Osteocyte (in vitro differentiated cells): ENCODE measurements around the gene GPBP1. TPM values are rescaled to one million over a fixed set of nuclear protein-coding genes. Genes with fewer than 3 reads are reported as not detected.
"Not testable (repeated sequence)": the region's sequence is repeated elsewhere in the genome, so short reads cannot be mapped to it uniquely, and the experiment has no call there.

Experiments used
- DNase-seq: peaks from one replicate; pipeline ENCODE4 v3.0.0; 2021; ENCODE audit warnings: mixed read lengths; ENCODE audit not compliant: unreplicated experiment; ENCODE audit errors: extremely low spot score
- H3K27ac Mint-ChIP-seq: one replicate; pipeline ENCODE4 v1.8.0; 2021; ENCODE audit warnings: mild to moderate bottlenecking, mixed read lengths; ENCODE audit not compliant: unreplicated experiment
- H3K27me3 Mint-ChIP-seq: one replicate; pipeline ENCODE4 v1.8.0; 2021; ENCODE audit warnings: mixed read lengths; ENCODE audit not compliant: unreplicated experiment
- H3K36me3 Mint-ChIP-seq: one replicate; pipeline ENCODE4 v1.8.0; 2021; ENCODE audit warnings: mixed read lengths; ENCODE audit not compliant: unreplicated experiment
- H3K4me1 Mint-ChIP-seq: one replicate; pipeline ENCODE4 v1.8.0; 2021; ENCODE audit warnings: mixed read lengths; ENCODE audit not compliant: unreplicated experiment
- H3K4me3 Mint-ChIP-seq: one replicate; pipeline ENCODE4 v1.8.0; 2021; ENCODE audit warnings: mild to moderate bottlenecking, moderate library complexity, mixed read lengths; ENCODE audit not compliant: unreplicated experiment
- H3K9me3 Mint-ChIP-seq: one replicate; pipeline ENCODE4 v1.8.0; 2021; ENCODE audit warnings: mixed read lengths; ENCODE audit not compliant: unreplicated experiment
- total RNA-seq: library from RNA; stranded (reverse); gene quantifications from 2 replicates; pipeline ENCODE4 v1.2.1, GENCODE V29; 2021
- TF ChIP-seq, protein P1 (sequence below): fragments of 200-600 bp; sonication (generic); IDR thresholded peaks from 2 replicates; pipeline ENCODE4 v1.5.0; 2021; ENCODE audit warnings: antibody characterized with exemption, mild to moderate bottlenecking, moderate library complexity

GPBP1 gene
- total RNA-seq, 1 donor from 2014 or later: 58.4 TPM

DNA sequence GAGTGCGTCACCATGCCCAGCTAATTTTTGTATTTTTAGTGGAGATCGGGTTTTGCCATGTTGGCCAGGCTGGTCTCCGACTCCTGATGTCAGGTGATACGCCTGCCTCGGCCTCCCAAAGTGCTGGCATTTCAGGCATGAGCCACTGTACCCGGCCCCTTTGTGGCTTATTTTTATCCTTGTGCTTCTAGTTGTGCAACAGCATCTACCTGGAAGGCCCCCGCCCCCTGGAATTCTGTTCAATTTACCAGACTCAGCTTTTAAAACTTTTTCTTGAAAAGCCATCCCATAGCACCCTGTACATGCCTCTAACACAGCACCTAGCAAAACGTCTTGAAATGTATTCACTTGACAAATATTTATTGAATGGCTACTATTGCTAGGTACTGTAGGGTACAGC is 9.7 kb upstream of the GPBP1 start:
- no peaks in the 10 kb centered on the region for H3K9me3 Mint-ChIP-seq
- TF ChIP-seq, protein P1, sequence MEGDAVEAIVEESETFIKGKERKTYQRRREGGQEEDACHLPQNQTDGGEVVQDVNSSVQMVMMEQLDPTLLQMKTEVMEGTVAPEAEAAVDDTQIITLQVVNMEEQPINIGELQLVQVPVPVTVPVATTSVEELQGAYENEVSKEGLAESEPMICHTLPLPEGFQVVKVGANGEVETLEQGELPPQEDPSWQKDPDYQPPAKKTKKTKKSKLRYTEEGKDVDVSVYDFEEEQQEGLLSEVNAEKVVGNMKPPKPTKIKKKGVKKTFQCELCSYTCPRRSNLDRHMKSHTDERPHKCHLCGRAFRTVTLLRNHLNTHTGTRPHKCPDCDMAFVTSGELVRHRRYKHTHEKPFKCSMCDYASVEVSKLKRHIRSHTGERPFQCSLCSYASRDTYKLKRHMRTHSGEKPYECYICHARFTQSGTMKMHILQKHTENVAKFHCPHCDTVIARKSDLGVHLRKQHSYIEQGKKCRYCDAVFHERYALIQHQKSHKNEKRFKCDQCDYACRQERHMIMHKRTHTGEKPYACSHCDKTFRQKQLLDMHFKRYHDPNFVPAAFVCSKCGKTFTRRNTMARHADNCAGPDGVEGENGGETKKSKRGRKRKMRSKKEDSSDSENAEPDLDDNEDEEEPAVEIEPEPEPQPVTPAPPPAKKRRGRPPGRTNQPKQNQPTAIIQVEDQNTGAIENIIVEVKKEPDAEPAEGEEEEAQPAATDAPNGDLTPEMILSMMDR: no peak
- no peak overlapping the region for H3K4me3 Mint-ChIP-seq
- H3K27me3 Mint-ChIP-seq: no peaks in the 10 kb centered on the region
- H3K4me1 Mint-ChIP-seq: no peaks in the 10 kb centered on the region
- DNase-seq: peak; percentile 59
- no peak overlapping the region for H3K27ac Mint-ChIP-seq
- no peaks in the 10 kb centered on the region for H3K36me3 Mint-ChIP-seq

DNA sequence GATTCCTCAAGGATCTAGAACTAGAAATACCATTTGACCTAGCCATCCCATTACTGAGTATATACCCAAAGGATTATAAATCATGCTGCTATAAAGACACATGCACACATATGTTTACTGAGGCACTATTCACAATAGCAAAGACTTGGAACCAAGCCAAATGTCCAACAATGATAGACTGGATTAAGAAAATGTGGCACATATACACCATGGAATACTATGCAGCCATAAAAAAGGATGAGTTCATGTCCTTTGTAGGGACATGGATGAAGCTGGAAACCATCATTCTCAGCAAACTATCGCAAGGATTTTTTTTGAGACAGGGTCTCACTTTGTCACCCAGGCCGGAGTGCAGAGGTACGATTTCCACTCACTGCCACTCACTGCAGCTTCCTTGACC is 8.7 kb upstream of the GPBP1 start:
- H3K9me3 Mint-ChIP-seq, H3K27me3 Mint-ChIP-seq, H3K4me1 Mint-ChIP-seq, H3K27ac Mint-ChIP-seq, H3K4me3 Mint-ChIP-seq, DNase-seq, H3K36me3 Mint-ChIP-seq: not testable (repeated sequence)

DNA sequence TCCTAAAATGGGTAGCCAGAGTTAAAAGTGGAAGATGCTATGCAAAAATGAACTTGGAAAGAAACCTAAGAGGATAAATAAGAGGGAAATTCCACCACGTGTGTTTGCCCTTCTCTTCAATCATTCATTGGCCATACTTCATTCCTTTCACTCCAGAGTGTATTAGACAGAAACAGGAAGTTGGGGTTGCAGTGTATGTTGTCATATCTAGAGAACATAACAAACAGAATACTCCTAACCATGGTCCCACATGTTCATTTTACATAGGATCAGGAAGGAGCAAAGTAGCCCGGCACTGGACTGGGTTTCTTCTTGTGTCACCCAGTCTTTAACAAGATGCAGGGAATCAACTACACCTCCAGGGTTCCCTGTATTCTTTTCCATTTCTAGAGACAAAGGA is 7.6 kb upstream of the GPBP1 start:
- Mint-ChIP-seq H3K36me3 (no peaks in the 10 kb centered on the region), H3K27me3 (no peaks in the 10 kb centered on the region), H3K9me3 (no peaks in the 10 kb centered on the region), H3K4me1 (no peaks in the 10 kb centered on the region), H3K4me3 (no peak overlapping the region), H3K27ac (no peak overlapping the region)
- TF ChIP-seq, protein P1: no peak
- no peak for DNase-seq

DNA sequence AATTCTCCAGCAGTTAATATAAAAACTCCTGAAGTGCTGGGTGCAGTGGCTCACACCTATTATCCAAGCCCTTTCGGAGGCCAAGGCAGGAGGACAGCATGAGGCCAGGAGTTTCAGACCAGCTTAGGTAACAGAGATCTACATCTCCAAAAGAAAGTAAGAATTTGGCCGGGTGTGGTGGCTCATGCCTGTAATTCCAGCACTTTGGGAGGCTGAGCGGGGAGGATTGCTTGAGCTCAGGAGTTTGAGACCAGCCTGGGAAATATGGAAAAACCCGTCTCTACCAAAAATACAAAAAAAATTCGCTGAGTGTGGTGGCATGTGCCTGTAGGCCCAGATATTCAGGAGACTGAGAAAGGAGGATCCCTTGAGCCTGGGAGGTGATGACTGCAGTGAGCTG is 6.7 kb upstream of the GPBP1 start:
- no peak for DNase-seq
- H3K4me3 Mint-ChIP-seq: no peak overlapping the region
- H3K9me3 Mint-ChIP-seq: no peaks in the 10 kb centered on the region
- TF ChIP-seq, protein P1: no peak
- peaks cover 5% of the 10 kb centered on the region for H3K4me1 Mint-ChIP-seq
- H3K27me3 Mint-ChIP-seq: no peaks in the 10 kb centered on the region
- H3K36me3 Mint-ChIP-seq: no peaks in the 10 kb centered on the region
- no peak overlapping the region for H3K27ac Mint-ChIP-seq

DNA sequence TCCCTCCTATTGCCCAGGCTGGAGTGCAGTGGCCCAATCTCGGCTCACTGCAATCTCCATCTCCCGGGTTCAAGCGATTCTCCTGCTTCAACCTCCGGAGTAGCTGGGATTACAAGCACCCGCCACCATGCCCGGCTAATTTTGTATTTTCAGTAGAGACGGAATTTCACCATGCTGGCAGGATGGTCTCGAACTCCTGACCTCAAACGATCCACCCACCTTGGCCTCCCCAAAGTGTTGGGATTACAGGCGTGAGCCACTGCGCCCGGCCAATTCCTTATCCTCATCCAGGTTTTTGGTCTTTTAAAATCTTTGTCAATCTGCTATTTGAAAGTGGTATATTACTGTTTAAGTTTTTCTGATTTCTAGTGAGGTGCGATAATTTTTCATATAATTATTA is 3.7 kb upstream of the GPBP1 start:
- peaks cover 12% of the 10 kb centered on the region for H3K4me1 Mint-ChIP-seq
- not testable (repeated sequence) for H3K27me3 Mint-ChIP-seq, H3K9me3 Mint-ChIP-seq, H3K36me3 Mint-ChIP-seq, H3K27ac Mint-ChIP-seq, H3K4me3 Mint-ChIP-seq
- DNase-seq: peak; percentile 78

DNA sequence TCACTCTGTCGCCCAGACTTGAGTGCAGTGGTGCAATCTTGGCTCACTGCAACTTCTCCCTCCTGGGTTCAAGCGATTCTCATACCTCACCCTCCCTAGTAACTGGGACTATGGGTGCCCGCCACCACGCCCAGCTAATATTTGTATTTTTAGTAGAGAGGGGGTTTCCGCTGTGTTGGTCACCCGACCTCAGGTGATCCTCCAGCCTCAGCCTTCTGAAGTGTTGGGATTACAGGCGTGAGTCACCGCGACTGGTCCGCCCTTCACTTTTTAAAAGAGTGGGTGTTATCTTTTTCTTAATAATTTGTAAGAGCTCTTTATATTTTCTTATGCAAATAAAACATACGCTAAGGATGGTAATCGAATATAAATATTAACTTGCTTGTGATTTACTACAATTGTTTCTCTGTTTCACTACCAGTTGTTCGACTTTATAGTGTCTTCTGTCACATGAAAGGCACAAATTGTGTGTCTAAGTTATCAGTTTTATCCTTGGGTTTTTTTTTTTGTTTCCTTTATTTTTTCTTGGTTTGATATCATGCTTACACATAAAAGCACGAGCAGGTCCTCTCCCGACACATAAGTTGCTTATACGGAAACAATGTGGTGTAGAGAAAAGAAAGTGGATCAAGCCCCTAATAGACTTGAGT is 1.9 kb upstream of the GPBP1 start:
- TF ChIP-seq, protein P1: no peak
- DNase-seq: peak; percentile 51

More for the DNA sequence above, 1.9 kb upstream of the GPBP1 start:
- H3K9me3 Mint-ChIP-seq: no peaks in the 10 kb centered on the region
- H3K27ac Mint-ChIP-seq: peak overlapping the region; percentile 99
- peaks cover 5% of the 10 kb centered on the region for H3K36me3 Mint-ChIP-seq
- peak overlapping the region; percentile 93 for H3K4me3 Mint-ChIP-seq
- H3K4me1 Mint-ChIP-seq: peaks cover 29% of the 10 kb centered on the region
- H3K27me3 Mint-ChIP-seq: no peaks in the 10 kb centered on the region
